SKM-1 (cell line): ENCODE data around the gene NPAS3.

Source experiments
- DNase-seq: peaks from one replicate; lab custom pipeline; 2025; ENCODE audit not compliant: unreplicated experiment; lab: John Stamatoyannopoulos, UW

The NPAS3 gene

DNA sequence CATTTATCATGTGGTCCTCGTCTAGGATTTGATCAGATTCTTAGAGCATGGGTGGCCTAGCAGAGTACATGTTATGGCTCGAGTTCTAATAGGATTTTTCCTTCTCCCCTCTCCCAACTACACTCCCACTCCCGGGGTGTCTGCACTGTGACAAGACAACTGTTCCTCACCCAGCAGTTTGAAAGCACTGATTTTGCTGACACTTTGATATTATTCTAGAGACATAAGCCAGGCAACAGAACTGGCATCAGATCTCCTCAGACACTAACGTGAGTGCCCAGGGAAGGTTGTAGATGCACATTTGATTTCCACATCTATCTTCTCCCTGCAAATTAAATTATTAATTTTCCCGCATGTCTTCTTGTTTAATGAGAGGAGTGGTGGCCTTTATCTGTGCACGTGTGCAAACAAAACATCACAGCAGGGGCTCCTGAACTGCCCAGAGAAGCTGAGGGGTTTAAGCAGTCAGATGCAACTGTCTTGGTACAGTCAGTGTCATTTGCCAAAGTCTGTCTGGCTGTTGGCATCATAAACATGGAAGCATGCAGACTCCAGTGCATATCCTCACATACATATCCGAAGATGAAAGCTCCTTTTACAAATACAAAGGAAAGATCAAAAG is 491.8 kb downstream of the NPAS3 start:
- no peak for DNase-seq

DNA sequence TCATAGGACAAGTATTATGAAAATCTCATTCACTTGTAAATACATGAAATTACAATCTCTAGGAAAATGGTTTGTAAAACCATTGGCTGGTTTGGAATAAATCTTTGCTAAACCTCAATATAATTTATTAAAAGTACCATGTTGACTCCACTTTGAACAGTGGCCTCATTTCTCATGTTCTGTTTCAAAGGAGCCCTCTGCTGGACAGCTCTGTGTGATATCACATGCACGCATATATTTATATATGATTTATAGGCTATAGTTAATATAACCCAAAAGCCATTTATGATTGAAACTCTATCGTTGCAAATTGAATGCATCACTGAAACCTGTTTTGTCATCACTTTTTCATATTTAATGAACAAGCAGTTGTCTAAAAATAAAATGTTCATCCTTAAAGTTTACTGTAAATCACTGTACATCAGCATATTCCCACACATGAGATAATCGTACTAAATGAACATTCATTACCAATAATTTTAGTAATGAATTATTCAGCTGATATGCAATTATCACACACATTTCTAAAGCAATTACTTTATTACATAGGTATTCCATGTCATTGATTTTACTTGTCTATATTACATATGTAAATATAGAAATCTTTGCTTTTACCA is 493.8 kb downstream of the NPAS3 start:
- no peak for DNase-seq

DNA sequence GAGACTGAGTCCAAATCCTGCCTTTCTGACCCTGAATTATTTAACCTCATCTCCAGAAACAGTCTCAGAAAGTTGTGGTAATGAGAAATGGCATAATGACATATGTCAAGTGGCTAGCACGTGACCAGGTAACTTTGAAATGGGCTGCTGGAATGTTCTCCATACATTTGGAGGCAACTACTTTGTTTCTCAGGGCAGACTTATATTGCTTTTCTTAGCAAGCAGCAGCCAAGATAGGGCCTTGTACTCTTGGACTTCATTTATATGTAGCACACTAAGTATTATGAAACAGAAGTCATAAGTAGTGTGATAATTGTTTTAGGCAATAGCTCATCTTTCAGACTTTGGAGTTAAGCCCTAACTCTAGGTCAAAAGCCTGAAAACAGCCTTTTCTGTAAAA is 494.7 kb downstream of the NPAS3 start:
- no peak for DNase-seq

DNA sequence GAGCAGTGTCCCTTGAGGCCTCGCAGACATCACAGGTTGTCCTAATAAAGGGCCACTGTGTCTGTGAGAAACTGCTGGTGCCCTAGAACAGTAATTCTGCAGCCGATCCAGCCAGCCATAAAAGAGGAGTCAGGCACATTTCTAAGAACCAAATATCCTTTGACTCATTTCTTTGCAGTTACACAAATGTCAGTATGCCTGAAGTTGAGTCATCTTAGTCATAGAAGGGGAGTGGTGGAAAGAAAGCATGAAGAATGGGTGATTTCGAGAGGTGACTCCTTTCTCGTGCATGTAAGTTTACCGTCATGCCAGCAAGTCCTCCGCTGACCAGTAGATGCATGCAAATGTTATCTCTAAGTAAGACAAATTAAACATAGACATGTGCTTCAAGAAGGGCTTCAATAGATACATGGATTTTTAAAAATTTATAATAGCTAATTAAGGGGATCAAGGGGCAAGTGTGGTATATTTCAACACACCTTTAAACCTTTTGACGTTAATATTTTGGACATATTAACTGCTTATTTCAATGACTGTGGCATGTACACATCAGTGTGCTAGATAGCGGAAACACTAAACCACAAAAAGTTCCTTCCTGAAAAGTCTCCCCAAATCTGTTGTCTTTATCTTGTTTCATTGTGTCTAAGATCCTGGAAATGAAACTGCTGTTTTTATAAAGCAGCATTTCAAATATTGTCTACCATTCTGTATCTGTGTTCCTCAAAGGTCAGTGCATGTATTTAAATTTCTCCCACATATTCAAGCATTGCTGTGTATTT is 497.4 kb downstream of the NPAS3 start:
- DNase-seq, result no peak

DNA sequence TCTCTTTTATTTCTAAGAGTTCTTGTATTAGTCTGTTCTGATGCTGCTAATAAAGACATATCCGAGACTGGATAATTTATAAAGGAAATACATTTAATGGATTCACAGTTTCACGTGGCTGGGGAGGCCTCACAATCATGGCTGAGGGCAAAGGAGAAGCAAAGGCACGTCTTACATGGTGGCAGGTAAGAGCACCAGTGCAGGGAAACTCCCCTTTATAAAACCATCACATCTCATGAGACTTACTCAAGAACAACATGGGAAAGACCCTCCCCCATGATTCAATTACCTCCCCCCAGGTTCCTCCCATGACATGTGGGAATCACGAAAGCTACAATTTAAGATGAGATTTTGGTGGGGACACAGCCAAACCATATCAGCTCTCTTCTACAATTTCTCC is 503.0 kb downstream of the NPAS3 start:
- no peak for DNase-seq

DNA sequence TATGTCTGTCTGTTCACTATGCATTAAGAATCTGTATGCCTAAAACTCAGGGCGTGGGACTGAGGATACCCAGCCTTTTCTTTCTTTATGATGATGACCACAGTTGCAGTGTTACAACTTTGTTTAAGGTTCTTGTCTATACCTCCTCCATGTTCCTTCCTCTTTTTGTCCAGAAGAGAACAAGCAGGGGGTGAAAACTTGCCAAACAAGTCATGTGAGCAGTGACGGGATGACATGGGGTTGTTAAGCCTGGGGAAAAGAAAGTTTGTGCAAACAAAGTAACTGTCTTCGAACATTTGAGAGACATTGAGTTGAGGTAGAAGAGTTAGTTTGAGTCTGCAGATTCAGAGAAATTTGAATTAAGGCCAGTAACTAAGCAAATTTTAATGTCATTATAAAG is 505.5 kb downstream of the NPAS3 start:
- no peak for DNase-seq

DNA sequence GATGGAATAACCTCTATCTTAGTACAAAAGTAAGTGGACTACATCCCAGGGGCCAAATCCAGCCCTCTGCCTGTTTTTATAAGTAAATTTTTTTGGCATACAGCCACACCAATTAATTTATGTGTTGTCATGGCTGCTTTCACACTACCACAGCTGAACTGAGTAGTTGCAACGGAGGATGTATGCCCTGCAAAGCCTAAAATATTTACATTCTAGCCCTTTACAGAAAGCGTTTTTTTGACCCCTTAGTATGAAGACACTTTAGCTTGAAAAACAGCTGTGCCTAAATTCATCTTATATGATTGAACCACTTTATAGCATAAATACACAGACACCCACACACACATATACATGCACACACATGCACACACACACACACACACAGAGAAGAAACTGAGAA is 510.6 kb downstream of the NPAS3 start:
- DNase-seq, result no peak

DNA sequence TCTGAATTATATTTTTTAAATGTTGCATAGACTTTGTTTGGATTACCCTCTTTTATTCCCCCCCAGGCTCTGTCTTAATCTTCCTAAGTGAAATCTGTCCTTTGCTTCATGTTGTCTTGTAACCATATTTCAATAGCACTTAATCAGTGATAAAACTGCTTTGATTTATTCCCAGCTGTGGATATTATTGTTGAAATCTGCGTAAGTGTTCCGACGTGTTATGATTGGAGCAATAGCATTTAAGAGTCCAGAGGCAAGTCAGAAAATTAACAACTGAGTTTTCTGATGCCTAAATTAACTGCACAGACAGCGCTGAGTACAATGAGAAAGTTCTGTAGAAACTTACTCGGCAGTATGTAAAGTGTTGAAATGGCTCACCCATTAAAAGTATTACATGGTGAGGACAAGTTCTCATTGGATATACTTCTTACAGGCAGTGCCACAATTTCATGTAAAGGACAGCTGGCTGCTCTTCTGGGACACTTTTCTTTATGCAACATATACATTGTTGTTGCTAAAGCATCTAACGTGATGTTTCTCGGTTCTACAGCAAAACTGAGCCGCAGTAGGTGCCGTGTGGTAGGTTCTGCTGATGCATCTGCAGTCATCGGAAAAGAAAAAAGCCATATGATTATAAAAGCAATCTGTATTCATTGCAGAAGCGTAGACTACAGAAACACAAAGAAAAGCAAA is 511.2 kb downstream of the NPAS3 start:
- DNase-seq, result no peak

DNA sequence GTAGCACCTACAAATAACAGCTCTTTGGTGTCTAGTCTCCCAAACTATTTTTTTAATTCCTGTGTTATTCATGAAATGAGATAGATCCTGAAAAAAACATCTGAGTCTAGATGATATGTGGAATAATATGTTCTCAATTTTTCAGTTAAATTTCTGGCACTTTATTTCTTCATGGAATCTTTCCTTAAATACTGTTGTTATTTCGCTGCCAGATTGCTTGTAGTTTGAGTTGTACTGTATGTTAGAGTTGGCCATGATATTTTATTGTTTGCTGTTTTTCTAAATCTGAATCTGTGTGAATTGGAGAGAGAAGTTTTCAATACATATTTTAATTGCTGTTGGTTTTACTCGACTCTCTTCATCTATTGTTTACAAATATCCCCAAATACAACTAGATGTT is 511.7 kb downstream of the NPAS3 start:
- DNase-seq, result no peak

DNA sequence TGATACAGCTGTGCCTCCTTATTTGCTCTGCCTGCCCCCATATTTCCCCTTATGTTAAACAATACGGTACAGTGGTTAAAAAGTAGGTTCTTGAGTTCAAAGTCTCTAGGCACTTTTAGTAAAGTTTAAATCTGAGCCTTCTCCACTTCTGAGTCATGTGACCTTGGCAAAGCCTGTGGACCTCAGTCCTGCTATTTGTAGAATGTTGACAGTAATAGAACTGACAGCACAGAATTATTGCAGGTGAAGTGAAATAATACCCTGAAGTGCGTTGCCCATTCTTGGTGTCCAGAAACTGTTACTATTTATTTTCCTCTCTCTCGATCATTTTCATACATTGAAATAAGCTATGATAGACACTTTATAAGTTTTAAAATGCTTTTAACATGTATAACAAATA is 512.5 kb downstream of the NPAS3 start:
- DNase-seq, result no peak

DNA sequence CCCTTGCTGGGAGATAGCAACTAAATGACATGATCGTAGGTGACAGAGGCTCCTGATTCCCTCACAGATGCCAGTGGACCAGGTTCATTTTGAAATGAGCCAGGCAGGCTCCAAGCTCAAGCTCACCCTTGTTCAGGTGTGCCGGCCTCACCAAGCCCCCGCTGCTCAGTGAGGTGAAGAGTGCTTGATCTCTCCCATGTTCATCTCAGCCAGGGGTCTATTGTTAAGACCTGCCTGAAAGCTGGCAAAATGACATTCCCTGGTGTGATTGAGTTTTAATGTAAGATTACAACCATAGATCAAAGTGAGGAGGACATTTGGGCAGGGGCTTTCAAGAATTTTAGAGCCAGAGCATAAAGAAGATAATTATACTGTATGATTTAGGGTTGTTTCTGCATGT is 514.3 kb downstream of the NPAS3 start:
- no peak for DNase-seq

DNA sequence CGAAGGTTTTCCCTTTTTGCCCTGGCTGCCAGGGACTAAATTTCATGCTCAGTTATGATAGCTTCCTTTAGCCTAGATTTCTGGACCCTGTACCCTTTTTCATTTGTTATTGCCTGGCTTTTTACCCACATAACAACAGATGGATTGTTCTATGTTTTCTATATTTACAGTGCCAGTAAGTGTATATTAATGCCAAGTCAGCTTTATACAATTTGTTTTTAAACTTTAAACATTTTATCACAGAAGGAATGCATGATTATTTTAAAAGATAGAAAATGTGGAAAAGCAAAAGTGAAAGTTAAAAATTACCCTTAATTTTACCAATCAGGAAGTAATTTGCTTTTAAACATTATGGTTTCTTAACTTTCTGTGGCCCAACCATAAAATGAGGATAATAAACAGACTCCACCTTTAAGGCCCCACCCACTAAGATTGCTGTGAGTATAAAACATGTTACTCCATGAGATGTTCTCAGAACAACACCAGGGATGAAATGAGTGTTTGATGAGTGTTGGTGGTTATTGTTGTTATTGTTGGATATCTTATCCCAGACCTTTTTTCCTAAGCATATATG is 515.4 kb downstream of the NPAS3 start:
- DNase-seq, result no peak

DNA sequence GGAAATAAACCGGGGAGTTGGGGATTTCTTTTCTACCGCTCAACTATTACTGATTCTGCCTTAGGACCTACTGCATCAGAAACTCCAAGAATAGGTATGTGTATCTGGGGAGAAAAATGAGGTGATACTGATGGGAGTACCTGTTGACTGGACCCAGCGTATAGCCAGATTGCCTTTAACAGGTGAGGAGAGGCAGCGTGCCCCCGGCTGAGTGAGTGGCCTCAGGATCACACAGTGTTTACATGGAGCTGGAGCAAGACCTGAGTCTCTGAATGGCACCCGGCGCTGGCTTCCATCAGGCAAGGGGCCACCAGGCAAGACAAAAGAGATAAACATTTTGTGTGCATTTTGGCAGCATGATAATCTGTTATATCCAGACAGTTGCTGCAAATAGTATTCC is 516.0 kb downstream of the NPAS3 start:
- DNase-seq, result no peak

DNA sequence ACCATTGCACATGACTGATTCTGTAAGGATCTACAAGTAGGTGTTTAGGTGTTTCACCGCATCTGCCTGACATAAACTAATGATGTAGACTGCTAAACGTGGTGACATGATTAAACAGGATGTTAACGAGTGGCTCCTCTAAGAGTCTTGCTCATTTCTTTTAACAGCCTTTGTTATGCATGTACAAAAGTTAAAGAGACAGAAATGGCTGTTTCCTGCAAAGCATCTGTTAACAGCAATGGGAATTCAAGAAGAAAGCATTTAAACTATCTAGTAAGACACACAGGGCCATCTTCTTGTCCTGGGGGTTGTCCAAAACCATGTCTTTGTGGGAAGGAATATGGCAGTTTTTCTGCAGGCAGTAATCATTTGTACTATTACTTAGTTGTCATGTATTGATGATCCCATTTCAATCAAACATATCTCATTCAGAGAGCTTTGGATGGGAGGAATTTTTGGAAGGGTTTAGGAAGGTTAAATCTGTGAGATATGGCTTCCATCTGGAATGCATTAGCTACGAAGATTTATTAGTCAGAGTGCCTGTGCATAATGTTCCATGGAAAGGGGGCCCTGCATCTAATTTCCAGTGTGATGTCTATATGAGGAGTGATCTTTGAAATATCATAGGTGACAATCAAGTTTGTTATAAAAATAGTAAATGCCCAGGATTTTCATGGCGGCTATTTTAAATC is 517.1 kb downstream of the NPAS3 start:
- no peak for DNase-seq

DNA sequence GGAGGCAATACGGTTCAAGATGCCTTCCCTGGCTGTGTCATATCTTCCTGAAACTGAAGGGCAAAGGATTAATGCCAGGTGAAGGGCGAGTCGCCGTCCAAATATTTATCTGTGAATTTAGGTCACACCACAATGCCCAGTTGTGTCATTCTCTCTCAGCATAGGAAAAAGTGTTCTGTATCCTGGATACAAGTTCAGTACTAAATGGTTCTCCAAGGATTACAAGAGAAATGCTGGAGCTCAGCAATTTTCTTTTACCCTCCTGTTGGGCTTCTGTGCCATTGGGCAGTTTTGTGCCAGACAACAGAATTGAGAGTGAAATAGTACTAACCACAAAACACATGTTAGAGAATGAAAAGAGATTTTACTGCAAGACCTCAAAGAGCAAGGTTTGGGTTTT is 518.3 kb downstream of the NPAS3 start:
- no peak for DNase-seq

DNA sequence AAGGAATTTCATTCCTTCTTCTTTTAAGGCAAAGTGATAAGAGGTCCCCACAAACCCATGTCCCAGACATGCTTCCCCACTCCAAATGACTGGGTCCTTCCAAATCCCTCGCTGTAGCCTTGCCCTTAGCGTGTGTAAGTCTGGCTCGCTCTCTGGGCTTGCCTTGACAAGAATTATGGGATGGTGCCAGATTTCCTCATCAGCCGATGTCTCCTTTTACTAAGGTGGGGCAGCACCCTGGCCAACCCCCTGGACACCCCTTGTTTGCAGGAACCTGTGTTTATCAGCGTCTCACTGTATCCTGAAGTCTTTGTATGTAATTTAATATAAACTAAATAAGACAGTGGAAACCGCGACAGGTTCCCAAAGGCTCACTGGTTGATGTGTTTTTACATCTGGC is 518.9 kb downstream of the NPAS3 start:
- DNase-seq, result no peak

DNA sequence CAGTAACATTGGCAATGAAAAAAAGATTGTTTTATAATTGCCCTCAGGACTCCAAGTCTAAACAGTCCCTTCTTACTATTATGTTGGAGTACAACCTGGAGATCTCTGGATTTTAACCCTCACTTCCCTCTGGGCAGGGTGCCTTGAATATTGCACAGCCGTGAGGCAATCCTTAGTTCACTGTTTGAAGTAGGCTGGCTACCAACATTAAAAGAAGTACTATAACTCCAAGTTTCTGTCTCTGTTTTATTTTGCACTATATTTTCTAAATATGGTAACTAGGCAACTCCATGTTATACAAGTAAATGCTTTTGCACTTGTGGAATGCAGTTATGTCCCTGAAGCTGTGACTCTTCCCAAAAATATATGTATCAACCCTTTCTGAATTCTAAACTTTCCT is 521.5 kb downstream of the NPAS3 start:
- no peak for DNase-seq

DNA sequence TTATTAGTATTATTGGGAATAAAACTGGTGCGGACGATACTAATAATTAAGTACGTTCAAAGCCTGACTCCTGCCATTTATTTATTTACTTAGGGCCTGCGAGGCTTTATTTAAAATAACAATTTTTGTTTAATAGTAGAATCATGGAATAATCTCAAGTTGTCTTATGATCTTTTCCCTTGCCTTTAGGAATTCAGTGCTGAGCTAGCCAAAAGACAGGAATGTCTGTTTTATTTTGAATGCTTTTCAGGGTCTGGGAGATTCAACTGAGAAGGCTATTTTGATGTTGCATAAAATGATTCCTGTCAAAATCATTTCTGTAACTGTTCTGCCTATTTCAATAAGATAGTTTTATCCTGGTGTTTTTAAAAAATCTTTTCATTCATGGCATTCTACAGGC is 522.4 kb downstream of the NPAS3 start:
- no peak for DNase-seq

DNA sequence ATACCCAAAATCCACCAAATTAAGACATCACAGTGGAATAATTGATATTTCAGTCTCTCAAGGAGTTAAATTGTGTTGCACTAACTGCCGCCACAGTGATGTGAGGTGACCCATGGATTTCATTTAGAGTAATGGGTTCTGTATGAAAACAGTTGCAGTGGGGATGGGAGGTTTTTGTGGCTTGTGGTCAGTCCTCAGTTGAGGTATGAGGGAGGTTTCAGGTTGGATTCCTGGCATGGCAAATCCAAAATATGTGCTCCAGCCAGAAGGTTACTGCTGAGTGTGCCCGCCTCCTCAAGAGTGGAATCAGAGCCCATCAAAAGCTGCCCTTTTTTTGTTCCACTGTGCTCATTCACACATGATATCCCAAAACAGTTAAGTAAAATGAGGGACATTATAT is 525.1 kb downstream of the NPAS3 start:
- DNase-seq, result no peak

DNA sequence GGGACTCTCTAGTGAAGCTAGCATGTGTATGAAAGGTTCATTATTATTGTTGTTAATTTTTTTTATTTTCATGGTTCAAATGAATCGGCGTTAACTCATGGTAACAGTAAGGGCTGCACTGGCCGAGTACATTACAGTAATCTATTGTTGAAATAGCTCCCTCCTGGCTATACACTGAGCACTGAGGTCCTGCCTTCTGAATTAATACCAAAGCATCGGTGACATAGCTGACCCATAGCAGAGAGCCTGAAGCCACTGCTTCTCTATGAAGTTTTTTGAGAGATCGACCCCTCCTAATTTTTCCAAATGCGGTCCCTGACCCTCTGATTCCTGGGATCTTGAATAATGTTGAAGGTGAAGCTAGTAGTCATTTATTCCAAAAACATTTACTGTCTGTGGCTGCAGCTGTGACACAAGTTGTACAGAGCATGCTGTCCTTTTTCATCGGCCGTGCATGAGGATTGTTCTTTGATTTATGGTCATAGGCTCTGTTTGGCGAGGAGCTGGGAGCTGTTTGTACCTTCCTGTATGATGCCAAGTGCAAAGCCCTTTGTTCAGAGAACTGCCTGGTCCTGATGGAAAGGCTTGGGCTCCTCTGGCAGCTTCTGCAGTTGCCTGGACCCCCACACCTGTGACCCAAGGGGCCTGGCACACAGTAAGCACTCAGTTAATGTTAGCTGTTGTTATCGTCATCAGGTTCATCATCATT is 525.7 kb downstream of the NPAS3 start:
- no peak for DNase-seq
